ENCODE measurements around the gene UACA.

GRCh38 chr15:70643783-70644125, 119.6 kb downstream of the UACA start:
- TF ChIP-seq MAFK (IDR thresholded peaks at IDR 0.05; ENCODE audit: low read depth, low read length) (no peak), CTCF (IDR thresholded peaks at IDR 0.05; ENCODE audit: control extremely low read depth in 1 of 3, insufficient read depth in 1 of 3, low read depth in 1 of 3, low read length in 3 of 3) (no peak), RAD21 (IDR thresholded peaks at IDR 0.05 in 1 of 2, conservative IDR thresholded peaks at IDR 0.05 in 1 of 2; ENCODE audit: low read depth in 2 of 2, low read length in 2 of 2) (no peak), MAX (IDR thresholded peaks at IDR 0.05) (no peak)
